Activated T-helper 2 cell treated with anti-CD3 and anti-CD28 coated beads, Interferon-gamma antibody, Interleukin-2, Interleukin-4, amounts not matched to agents 10 μg/mL and 5 μg/mL and 100 μg/mL, durations not matched to agents 14 hours and 24 hours and 36 hours (primary cell): ENCODE results near the gene LATS2. TPM values are rescaled to one million over a fixed set of nuclear protein-coding genes. Genes with fewer than 3 reads are reported as not detected.

Source experiments
- DNase-seq: peaks from one replicate; pipeline ENCODE4 v3.0.0; 2021; ENCODE audit warnings: low spot score
- H3K27ac Mint-ChIP-seq: one replicate; pipeline ENCODE4 v1.8.0; 2021; ENCODE audit warnings: mixed read lengths
- H3K27me3 Mint-ChIP-seq: one replicate; pipeline ENCODE4 v1.8.0; 2021; ENCODE audit warnings: low read depth, mixed read lengths
- H3K36me3 Mint-ChIP-seq: one replicate; pipeline ENCODE4 v1.8.0; 2021; ENCODE audit warnings: low read depth, mixed read lengths
- H3K4me1 Mint-ChIP-seq: one replicate; pipeline ENCODE4 v1.8.0; 2021; ENCODE audit warnings: low read depth, mixed read lengths
- H3K4me3 Mint-ChIP-seq: one replicate; pipeline ENCODE4 v1.8.0; 2021; ENCODE audit warnings: low read depth, mild to moderate bottlenecking, moderate library complexity, mixed read lengths
- H3K9me3 Mint-ChIP-seq: one replicate; pipeline ENCODE4 v1.8.0; 2021; ENCODE audit warnings: mixed read lengths
- intact Hi-C: fragments of 100-400 bp; cut with micrococcal nuclease; formaldehyde crosslinking; loops from one replicate; pipeline ENCODE4 v1.15.1; 2023
- total RNA-seq: library from RNA; stranded (reverse); gene quantifications from 2 replicates; pipeline ENCODE4 v1.2.3, GENCODE V29; 2022

Gene LATS2
- total RNA-seq, 1 donor from 2014 or later, result 2.6 TPM

- no peak for DNase-seq
- Mint-ChIP-seq H3K4me3 (no peak overlapping the region), H3K36me3 (peaks cover 3% of the 10 kb centered on the region), H3K27me3 (no peaks in the 10 kb centered on the region), H3K4me1 (peaks cover 31% of the 10 kb centered on the region), H3K27ac (no peak overlapping the region), H3K9me3 (no peaks in the 10 kb centered on the region)
- intact Hi-C loops, result loop anchor here (5.0 kb wide), 1 partner anchor 63 kb away; no protein-coding TSS in a partner anchor
Observed at GRCh38 chr13:21014502-21015170, 46.8 kb downstream of the LATS2 start.

DNA sequence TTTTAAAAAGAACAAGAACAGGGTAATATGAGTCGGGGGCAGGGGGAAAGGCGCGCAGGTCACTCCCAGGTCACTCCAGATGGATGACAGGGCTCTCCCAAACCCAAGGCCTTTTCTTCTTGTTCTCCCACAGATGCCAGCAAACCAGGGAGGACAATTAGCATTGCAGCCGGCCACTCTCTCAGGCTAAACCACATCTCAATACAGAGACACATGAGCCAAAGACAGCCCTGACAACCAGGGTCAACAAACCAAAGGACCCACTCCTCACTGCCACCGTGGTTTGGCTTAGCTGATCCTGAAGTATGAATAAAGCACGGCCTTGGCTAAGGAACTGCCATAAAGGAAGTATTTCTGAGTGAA, 47.3 kb downstream of the LATS2 start:
- peaks cover 31% of the 10 kb centered on the region for H3K4me1 Mint-ChIP-seq
- no peak overlapping the region for H3K4me3 Mint-ChIP-seq
- H3K9me3 Mint-ChIP-seq, result no peaks in the 10 kb centered on the region
- no peaks in the 10 kb centered on the region for H3K27me3 Mint-ChIP-seq
- DNase-seq, result no peak
- intact Hi-C loops, result no loop called here
- no peak overlapping the region for H3K27ac Mint-ChIP-seq
- peaks cover 3% of the 10 kb centered on the region for H3K36me3 Mint-ChIP-seq

DNA sequence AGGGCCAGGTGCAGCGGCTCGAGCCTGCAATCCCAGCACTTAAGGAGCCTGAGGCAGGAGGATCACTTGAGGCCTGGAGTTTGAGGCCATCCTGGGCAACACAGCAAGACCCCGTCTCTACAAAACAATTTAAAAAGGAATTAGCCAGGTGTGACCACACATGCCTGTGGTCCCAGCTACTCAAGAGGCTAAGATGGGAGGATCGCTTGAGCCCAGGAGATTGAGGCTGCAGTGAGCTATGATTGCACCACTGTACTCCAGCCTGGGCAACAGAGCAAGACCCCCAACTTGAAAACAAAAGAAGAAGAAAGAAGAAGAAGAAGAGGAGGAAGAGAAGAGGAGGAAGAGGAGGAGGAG, 47.7 kb downstream of the LATS2 start:
- intact Hi-C loops, result no loop called here
- Mint-ChIP-seq H3K36me3 (peaks cover 3% of the 10 kb centered on the region), H3K27ac (no peak overlapping the region), H3K4me1 (peaks cover 31% of the 10 kb centered on the region), H3K27me3 (no peaks in the 10 kb centered on the region), H3K4me3 (no peak overlapping the region), H3K9me3 (no peaks in the 10 kb centered on the region)
- no peak for DNase-seq

GRCh38 chr13:21012841-21013681, 48.3 kb downstream of the LATS2 start:
- Mint-ChIP-seq H3K4me1 (peaks cover 28% of the 10 kb centered on the region), H3K4me3 (no peak overlapping the region), H3K27me3 (no peaks in the 10 kb centered on the region), H3K36me3 (peaks cover 3% of the 10 kb centered on the region), H3K9me3 (no peaks in the 10 kb centered on the region), H3K27ac (no peak overlapping the region)
- intact Hi-C loops, result no loop called here
- DNase-seq, result no peak

DNA sequence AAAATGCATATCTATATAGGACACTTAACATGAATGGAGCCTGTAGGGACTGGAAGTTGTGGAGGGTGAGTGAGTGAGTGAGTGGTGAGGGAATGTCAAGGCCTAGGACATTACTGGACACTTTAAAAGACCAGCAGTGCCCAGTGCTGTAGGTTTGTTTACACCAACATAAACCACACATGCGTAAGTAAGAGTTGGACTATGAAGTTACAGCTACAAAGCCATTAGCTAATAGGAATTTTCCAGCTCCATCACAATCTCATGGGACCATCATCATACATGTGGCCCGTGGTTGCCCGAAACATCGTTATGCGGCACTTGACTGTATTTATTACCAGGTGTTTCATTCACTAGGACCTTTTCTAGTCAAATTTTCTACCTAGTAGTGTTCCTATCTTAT, 49.2 kb downstream of the LATS2 start:
- intact Hi-C loops, result no loop called here
- DNase-seq, result no peak
- no peak overlapping the region for H3K4me3 Mint-ChIP-seq
- H3K27ac Mint-ChIP-seq, result no peak overlapping the region
- H3K36me3 Mint-ChIP-seq, result peaks cover 3% of the 10 kb centered on the region
- peaks cover 22% of the 10 kb centered on the region for H3K4me1 Mint-ChIP-seq
- no peaks in the 10 kb centered on the region for H3K27me3 Mint-ChIP-seq
- no peaks in the 10 kb centered on the region for H3K9me3 Mint-ChIP-seq

- DNase-seq, result no peak
- peaks cover 13% of the 10 kb centered on the region for H3K4me1 Mint-ChIP-seq
- intact Hi-C loops, result no loop called here
- peaks cover 3% of the 10 kb centered on the region for H3K36me3 Mint-ChIP-seq
- H3K4me3 Mint-ChIP-seq, result no peak overlapping the region
- H3K27me3 Mint-ChIP-seq, result no peaks in the 10 kb centered on the region
- no peak overlapping the region for H3K27ac Mint-ChIP-seq
- H3K9me3 Mint-ChIP-seq, result no peaks in the 10 kb centered on the region
Observed at GRCh38 chr13:21011378-21011777, 50.0 kb downstream of the LATS2 start.

DNA sequence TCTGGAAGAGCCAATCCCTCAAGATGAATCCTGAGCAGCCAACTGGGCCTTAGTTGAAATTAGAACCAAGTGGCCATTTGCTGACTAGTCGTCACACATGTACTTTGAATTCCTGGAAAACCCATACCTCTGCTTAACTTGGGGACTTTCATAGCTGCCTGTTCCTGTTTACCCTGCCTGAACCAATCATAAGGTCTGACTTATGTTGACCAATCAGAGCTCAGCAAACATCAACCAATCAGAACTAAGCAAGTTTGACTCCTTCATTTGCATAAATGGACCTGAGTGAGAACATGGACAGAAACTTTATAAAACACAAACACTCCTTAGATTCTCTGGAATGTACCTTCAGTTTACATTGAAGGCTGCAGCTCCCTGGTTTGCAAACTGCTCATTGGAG, 50.8 kb downstream of the LATS2 start:
- H3K9me3 Mint-ChIP-seq, result no peaks in the 10 kb centered on the region
- H3K27me3 Mint-ChIP-seq, result no peaks in the 10 kb centered on the region
- peaks cover 3% of the 10 kb centered on the region for H3K36me3 Mint-ChIP-seq
- DNase-seq, result no peak
- intact Hi-C loops, result no loop called here
- H3K4me1 Mint-ChIP-seq, result peaks cover 12% of the 10 kb centered on the region
- no peak overlapping the region for H3K4me3 Mint-ChIP-seq
- H3K27ac Mint-ChIP-seq, result no peak overlapping the region

GRCh38 chr13:21009036-21009435, 52.4 kb downstream of the LATS2 start:
- no peak for DNase-seq
- Mint-ChIP-seq H3K9me3 (no peaks in the 10 kb centered on the region), H3K4me3 (no peak overlapping the region), H3K27ac (no peak overlapping the region), H3K4me1 (peaks cover 12% of the 10 kb centered on the region), H3K36me3 (peaks cover 3% of the 10 kb centered on the region), H3K27me3 (no peaks in the 10 kb centered on the region)
- intact Hi-C loops, result no loop called here

DNA sequence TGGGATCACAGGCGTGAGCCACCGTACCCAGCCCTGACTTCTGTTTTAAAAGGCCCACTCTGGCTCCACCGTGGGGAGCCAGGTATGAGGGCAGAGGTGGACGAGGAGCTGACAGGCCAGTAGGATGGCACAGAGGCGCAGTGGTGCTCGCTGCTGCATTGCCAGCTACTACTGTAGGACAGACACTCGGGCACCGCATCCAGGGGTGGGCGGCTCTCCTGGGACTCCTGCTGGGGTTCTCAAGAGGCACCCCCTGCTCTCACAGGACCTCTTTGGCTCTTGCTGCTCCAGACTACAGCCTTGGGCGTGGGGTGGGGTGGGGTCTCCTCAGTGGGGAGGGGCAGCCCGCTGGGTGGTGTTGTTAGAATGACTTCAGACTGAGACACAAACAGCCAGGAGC, 53.4 kb downstream of the LATS2 start:
- DNase-seq, result no peak
- Mint-ChIP-seq H3K9me3 (no peaks in the 10 kb centered on the region), H3K4me3 (no peak overlapping the region), H3K27ac (no peak overlapping the region), H3K27me3 (no peaks in the 10 kb centered on the region), H3K4me1 (peaks cover 12% of the 10 kb centered on the region), H3K36me3 (peaks cover 3% of the 10 kb centered on the region)
- intact Hi-C loops, result no loop called here

DNA sequence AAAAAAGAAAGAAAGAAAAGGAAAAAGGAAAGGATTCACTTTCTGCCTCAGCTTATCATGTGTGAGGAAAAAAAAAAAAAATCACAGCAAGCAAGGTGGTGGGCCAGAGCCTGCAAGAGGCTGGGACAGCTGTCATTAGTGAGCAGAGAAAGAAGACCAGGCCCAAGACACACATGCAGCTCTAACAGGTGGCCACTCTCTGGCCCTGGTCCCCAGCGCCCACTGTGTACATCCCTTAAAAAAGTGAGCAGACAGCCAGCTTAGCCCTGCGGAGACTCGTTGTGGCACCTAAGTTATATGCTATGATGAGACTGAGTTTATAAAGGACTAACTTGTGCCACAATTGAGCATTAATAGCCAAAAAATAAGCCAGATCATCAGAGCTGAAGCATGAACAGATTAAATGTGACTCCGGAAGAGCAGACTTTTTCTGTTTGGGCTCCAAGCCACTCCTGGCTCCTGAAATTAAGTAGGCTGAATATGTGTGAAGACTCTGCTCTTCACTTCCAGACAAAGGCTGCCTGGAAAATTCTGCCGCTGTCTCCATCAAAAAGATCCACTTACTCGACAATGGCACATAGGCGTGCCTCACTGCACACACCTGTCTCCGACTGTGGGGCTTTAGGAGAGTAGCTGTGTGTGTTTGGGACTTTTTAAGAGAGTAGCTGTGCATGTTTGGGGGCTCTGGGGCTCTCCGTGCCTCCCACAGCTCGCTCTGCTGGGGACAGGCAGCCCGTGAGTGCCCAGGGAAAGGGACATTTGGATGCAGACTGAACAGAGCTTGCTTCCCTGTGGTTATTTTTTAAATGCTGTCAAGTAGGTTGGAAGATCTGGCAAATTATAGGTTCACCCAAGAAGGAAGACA, 55.0 kb downstream of the LATS2 start:
- intact Hi-C loops, result no loop called here
- H3K36me3 Mint-ChIP-seq, result peaks cover 3% of the 10 kb centered on the region
- DNase-seq, result no peak
- H3K4me3 Mint-ChIP-seq, result no peak overlapping the region
- H3K27ac Mint-ChIP-seq, result no peak overlapping the region
- H3K9me3 Mint-ChIP-seq, result peaks cover 1% of the 10 kb centered on the region
- H3K27me3 Mint-ChIP-seq, result no peaks in the 10 kb centered on the region
- H3K4me1 Mint-ChIP-seq, result peaks cover 12% of the 10 kb centered on the region

GRCh38 chr13:21005193-21005592, 56.2 kb downstream of the LATS2 start:
- DNase-seq, result no peak
- H3K4me3 Mint-ChIP-seq, result no peak overlapping the region
- H3K27ac Mint-ChIP-seq, result no peak overlapping the region
- H3K27me3 Mint-ChIP-seq, result no peaks in the 10 kb centered on the region
- peaks cover 4% of the 10 kb centered on the region for H3K9me3 Mint-ChIP-seq
- peaks cover under 1% of the 10 kb centered on the region for H3K36me3 Mint-ChIP-seq
- intact Hi-C loops, result no loop called here
- peaks cover 2% of the 10 kb centered on the region for H3K4me1 Mint-ChIP-seq

DNA sequence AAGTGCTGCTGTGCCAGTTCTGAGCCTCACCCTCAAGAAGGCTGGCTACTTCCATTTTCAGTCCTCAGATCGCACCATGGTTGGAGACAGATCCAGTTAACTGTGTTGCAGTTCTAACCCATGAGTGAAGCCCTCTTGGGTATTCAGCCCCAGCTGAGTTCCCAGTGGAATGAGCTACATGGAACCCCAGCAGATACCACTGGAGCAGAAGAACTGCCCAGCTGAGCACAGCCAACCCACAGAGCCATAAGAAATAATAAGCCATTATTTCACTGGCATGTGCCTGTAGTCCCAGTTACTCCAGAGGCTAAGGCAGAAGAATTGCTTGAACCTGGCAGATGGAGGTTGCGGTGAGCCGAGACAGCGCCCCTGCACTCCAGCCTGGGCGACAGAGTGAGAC, 59.9 kb downstream of the LATS2 start:
- no peak overlapping the region for H3K4me3 Mint-ChIP-seq
- H3K9me3 Mint-ChIP-seq, result peaks cover 4% of the 10 kb centered on the region
- no peaks in the 10 kb centered on the region for H3K4me1 Mint-ChIP-seq
- H3K27me3 Mint-ChIP-seq, result no peaks in the 10 kb centered on the region
- H3K27ac Mint-ChIP-seq, result no peak overlapping the region
- no peak for DNase-seq
- intact Hi-C loops, result no loop called here
- no peaks in the 10 kb centered on the region for H3K36me3 Mint-ChIP-seq

- H3K9me3 Mint-ChIP-seq, result peaks cover 4% of the 10 kb centered on the region
- no peaks in the 10 kb centered on the region for H3K4me1 Mint-ChIP-seq
- no peak overlapping the region for H3K27ac Mint-ChIP-seq
- DNase-seq, result no peak
- no peaks in the 10 kb centered on the region for H3K36me3 Mint-ChIP-seq
- H3K4me3 Mint-ChIP-seq, result no peak overlapping the region
- H3K27me3 Mint-ChIP-seq, result no peaks in the 10 kb centered on the region
- intact Hi-C loops, result no loop called here
Observed at GRCh38 chr13:21000647-21001046, 60.7 kb downstream of the LATS2 start.
